Measurements from ENCODE around the gene BRIP1. TPM values are rescaled to one million over a fixed set of nuclear protein-coding genes. Genes with fewer than 3 reads are reported as not detected.
"Not testable (repeated sequence)": the region's sequence is repeated elsewhere in the genome, so short reads cannot be mapped to it uniquely, and the experiment has no call there.

BRIP1 gene
- total RNA-seq, 1 experiment from 2014 or later = 8.5 TPM

DNA sequence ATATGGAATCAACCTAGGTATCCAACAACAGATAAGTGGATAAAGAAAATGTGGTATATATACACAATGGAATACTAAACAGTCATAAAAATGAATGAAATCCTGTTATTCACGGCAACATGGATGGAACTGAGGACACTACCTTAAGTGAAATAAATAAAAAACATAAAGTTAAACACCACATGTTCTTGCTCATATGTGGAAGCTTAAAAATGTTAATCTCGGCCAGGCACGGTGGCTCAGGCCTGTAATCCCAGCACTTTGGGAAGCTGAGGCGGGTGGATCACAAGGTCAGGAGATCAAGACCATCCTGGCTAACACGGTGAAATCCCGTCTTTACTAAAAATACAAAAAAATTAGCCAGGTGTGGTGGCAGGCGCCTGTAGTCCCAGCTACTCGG, 144.1 kb downstream of the BRIP1 start:
- H3K9me2 ChIP-seq (replicated peaks; ENCODE audit: insufficient read depth, low read length); H4K20me1 ChIP-seq (ENCODE audit: insufficient read depth, low read depth, low read length); H3K9ac ChIP-seq (ENCODE audit: low read length); DNase-seq; H3K4me3 ChIP-seq (ENCODE audit: low read length); H2AFZ ChIP-seq (ENCODE audit: low read length); H3K4me2 ChIP-seq (ENCODE audit: low read depth, low read length, poor library complexity, severe bottlenecking); H3K79me2 ChIP-seq (ENCODE audit: low read length); H3K27me3 ChIP-seq (ENCODE audit: low read length); H3K27ac ChIP-seq (ENCODE audit: low read length); H3K4me1 ChIP-seq (ENCODE audit: low read length): not testable (repeated sequence)
- Histone ChIP-seq H3K36me3 (ENCODE audit: insufficient read depth, low read length) (peaks cover 27% of the 10 kb centered on the region), H3K9me3 (ENCODE audit: low read length) (peaks cover 16% of the 10 kb centered on the region)

DNA sequence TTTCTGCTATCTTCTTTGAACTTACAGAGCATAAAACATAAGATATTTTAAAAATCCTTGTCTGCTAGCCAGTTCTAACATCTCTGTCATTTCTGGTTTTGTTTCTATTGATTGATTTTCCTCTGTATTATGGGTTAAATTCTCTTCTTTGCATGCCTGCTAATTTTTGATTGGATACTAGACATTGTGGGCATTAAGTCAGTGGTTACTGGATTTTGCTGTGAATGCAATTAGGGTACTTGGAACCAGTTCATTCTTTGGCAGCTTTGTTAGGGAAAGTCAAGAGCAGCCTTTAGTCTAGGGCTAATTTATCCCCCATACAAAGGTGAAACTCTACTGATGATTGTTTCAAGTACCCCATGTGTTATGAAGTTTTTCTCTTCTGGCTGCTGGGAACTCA, 145.3 kb downstream of the BRIP1 start:
- Histone ChIP-seq H3K9me2 (replicated peaks; ENCODE audit: insufficient read depth, low read length) (no peaks in the 10 kb centered on the region), H2AFZ (ENCODE audit: low read length) (no peak overlapping the region), H3K27ac (ENCODE audit: low read length) (no peak overlapping the region), H3K4me3 (ENCODE audit: low read length) (no peak overlapping the region), H3K4me1 (ENCODE audit: low read length) (no peaks in the 10 kb centered on the region), H3K9me3 (ENCODE audit: low read length) (peaks cover 16% of the 10 kb centered on the region), H3K4me2 (ENCODE audit: low read depth, low read length, poor library complexity, severe bottlenecking) (no peak overlapping the region), H3K79me2 (ENCODE audit: low read length) (no peaks in the 10 kb centered on the region), H4K20me1 (ENCODE audit: insufficient read depth, low read depth, low read length) (no peaks in the 10 kb centered on the region), H3K36me3 (ENCODE audit: insufficient read depth, low read length) (peaks cover 24% of the 10 kb centered on the region), H3K9ac (ENCODE audit: low read length) (no peak overlapping the region), H3K27me3 (ENCODE audit: low read length) (no peaks in the 10 kb centered on the region)
- DNase-seq = no peak

DNA sequence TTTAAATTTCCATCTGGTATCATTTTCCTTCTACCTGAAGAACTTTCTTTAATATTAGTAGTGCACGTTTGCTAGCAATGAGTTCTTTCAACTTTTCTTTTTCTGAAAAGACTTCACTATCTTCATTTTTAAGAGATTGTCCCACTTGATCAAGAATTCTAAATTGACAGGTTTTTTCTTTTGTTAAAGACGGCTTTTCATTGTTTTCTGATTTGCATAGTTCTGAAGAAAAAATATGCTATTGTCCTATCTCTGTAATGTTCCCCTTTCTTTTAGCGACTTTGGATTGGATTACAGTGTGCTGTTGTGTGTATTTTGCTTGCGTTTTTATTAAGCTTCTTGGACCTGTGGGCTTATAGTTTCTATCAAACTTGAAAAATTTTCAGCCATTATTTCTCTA, 146.0 kb downstream of the BRIP1 start:
- no peaks in the 10 kb centered on the region for H4K20me1 ChIP-seq (ENCODE audit: insufficient read depth, low read depth, low read length)
- H3K9me2 ChIP-seq (replicated peaks; ENCODE audit: insufficient read depth, low read length) = no peaks in the 10 kb centered on the region
- DNase-seq = no peak
- no peaks in the 10 kb centered on the region for H3K27me3 ChIP-seq (ENCODE audit: low read length)
- H3K36me3 ChIP-seq (ENCODE audit: insufficient read depth, low read length) = peaks cover 24% of the 10 kb centered on the region
- H3K9ac ChIP-seq (ENCODE audit: low read length) = no peak overlapping the region
- no peaks in the 10 kb centered on the region for H3K79me2 ChIP-seq (ENCODE audit: low read length)
- peaks cover 16% of the 10 kb centered on the region for H3K9me3 ChIP-seq (ENCODE audit: low read length)
- H3K4me1 ChIP-seq (ENCODE audit: low read length) = no peaks in the 10 kb centered on the region
- H3K4me3 ChIP-seq (ENCODE audit: low read length) = no peak overlapping the region
- no peak overlapping the region for H3K4me2 ChIP-seq (ENCODE audit: low read depth, low read length, poor library complexity, severe bottlenecking)
- no peak overlapping the region for H2AFZ ChIP-seq (ENCODE audit: low read length)
- no peak overlapping the region for H3K27ac ChIP-seq (ENCODE audit: low read length)

DNA sequence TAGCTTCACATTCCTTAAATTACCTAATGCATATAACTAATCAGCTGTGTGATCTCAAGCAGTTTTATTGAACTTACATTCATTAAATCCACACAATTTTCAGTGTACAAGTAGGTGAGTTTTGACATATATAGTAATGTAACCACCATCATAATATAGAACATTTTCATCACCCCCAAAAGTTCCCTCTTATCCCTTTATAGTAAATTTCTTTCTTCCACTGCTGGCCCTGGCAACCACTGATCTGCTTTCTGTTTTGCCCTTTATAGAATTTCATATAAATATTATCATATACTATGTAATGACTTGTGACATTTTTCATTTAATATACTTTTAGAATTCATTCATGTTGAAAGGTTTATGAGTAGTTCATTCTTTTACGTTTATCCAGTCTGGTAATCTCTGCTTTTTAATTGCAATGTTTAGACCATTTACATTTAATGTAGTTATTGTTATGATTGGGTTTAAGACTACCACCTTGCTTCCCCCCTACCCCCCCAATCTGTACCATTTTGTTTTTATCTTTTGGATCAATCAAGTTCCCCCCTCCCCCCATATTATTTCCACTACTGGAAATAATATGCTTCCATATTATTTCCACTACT, 147.0 kb downstream of the BRIP1 start:
- no peak overlapping the region for H3K9ac ChIP-seq (ENCODE audit: low read length)
- H3K27me3 ChIP-seq (ENCODE audit: low read length) = no peaks in the 10 kb centered on the region
- no peak overlapping the region for H3K27ac ChIP-seq (ENCODE audit: low read length)
- H2AFZ ChIP-seq (ENCODE audit: low read length) = no peak overlapping the region
- H3K4me2 ChIP-seq (ENCODE audit: low read depth, low read length, poor library complexity, severe bottlenecking) = no peak overlapping the region
- H3K36me3 ChIP-seq (ENCODE audit: insufficient read depth, low read length) = peaks cover 21% of the 10 kb centered on the region
- H3K79me2 ChIP-seq (ENCODE audit: low read length) = no peaks in the 10 kb centered on the region
- peaks cover 16% of the 10 kb centered on the region for H3K9me3 ChIP-seq (ENCODE audit: low read length)
- no peaks in the 10 kb centered on the region for H4K20me1 ChIP-seq (ENCODE audit: insufficient read depth, low read depth, low read length)
- no peaks in the 10 kb centered on the region for H3K4me1 ChIP-seq (ENCODE audit: low read length)
- no peaks in the 10 kb centered on the region for H3K9me2 ChIP-seq (replicated peaks; ENCODE audit: insufficient read depth, low read length)
- no peak overlapping the region for H3K4me3 ChIP-seq (ENCODE audit: low read length)
- no peak for DNase-seq

DNA sequence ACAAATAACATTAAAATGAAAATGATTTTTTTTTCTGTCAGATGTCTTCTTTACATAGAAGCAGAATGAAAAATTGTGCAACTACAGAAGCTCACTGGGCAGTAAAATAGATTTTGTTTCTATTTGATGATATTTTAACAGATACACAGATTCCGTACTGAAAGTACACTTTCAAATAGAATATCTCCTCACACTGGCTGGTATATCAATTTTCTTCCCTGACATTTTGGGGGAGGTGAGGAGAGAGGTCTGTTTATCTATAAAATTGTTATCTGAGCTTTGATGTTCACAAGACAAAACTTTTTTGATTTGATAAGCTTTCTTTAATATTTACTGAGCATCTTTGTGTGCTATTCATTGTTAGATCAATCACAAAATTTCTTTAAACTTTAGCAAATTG, 148.0 kb downstream of the BRIP1 start:
- no peak for DNase-seq
- Histone ChIP-seq H3K27me3 (ENCODE audit: low read length) (no peaks in the 10 kb centered on the region), H3K9me2 (replicated peaks; ENCODE audit: insufficient read depth, low read length) (no peaks in the 10 kb centered on the region), H3K36me3 (ENCODE audit: insufficient read depth, low read length) (peaks cover 24% of the 10 kb centered on the region), H3K4me2 (ENCODE audit: low read depth, low read length, poor library complexity, severe bottlenecking) (no peak overlapping the region), H3K4me1 (ENCODE audit: low read length) (no peaks in the 10 kb centered on the region), H3K4me3 (ENCODE audit: low read length) (no peak overlapping the region), H3K27ac (ENCODE audit: low read length) (no peak overlapping the region), H3K79me2 (ENCODE audit: low read length) (no peaks in the 10 kb centered on the region), H3K9me3 (ENCODE audit: low read length) (peaks cover 16% of the 10 kb centered on the region), H4K20me1 (ENCODE audit: insufficient read depth, low read depth, low read length) (no peaks in the 10 kb centered on the region), H3K9ac (ENCODE audit: low read length) (no peak overlapping the region), H2AFZ (ENCODE audit: low read length) (no peak overlapping the region)

DNA sequence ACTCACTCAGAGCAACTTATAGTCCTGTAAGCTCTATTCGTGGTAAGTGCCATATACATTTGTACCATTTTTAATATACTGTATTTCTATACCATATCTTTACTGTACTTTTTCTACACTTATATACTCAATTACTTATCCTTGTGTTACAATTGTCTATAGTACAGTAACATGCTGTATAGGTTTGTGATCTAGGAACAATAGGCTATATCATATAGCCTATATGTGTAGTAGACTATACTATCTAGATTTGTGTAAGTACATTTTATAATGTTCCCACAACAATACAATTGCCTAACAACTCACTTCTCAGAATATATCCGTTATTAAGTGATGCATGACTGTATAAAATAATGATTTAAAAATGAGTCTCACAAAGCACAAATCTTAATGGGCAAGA, 149.0 kb downstream of the BRIP1 start:
- peaks cover 31% of the 10 kb centered on the region for H3K36me3 ChIP-seq (ENCODE audit: insufficient read depth, low read length)

DNA sequence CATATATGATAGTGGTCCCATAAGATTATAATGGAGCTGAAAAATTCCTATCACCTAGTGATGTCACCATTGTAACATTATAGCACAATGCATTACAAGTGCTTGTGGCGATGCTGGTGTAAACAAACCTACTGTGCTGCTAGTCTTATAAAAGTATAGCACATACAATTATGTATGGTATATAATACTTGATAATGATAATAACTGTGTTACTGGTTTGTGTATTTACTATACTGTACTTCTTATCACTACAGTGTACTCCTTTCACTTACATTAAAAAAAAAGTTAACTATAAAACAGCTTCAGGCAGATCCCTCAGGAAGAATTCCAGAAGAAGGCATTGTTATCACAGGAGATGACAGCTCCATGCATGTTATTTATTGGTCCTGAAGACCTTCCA, 150.3 kb downstream of the BRIP1 start:
- Histone ChIP-seq H4K20me1 (ENCODE audit: insufficient read depth, low read depth, low read length) (no peaks in the 10 kb centered on the region), H3K79me2 (ENCODE audit: low read length) (no peaks in the 10 kb centered on the region), H3K27ac (ENCODE audit: low read length) (no peak overlapping the region), H3K4me1 (ENCODE audit: low read length) (no peaks in the 10 kb centered on the region), H3K4me2 (ENCODE audit: low read depth, low read length, poor library complexity, severe bottlenecking) (no peak overlapping the region), H3K27me3 (ENCODE audit: low read length) (no peaks in the 10 kb centered on the region), H3K9me3 (ENCODE audit: low read length) (peaks cover 10% of the 10 kb centered on the region), H3K4me3 (ENCODE audit: low read length) (no peak overlapping the region), H3K9ac (ENCODE audit: low read length) (no peak overlapping the region), H2AFZ (ENCODE audit: low read length) (no peak overlapping the region), H3K36me3 (ENCODE audit: insufficient read depth, low read length) (peaks cover 43% of the 10 kb centered on the region), H3K9me2 (replicated peaks; ENCODE audit: insufficient read depth, low read length) (no peaks in the 10 kb centered on the region)
- DNase-seq = no peak

More for the DNA sequence above, 149.0 kb downstream of the BRIP1 start:
- Histone ChIP-seq H2AFZ (ENCODE audit: low read length) (no peak overlapping the region), H3K9ac (ENCODE audit: low read length) (no peak overlapping the region), H3K4me3 (ENCODE audit: low read length) (no peak overlapping the region), H3K27ac (ENCODE audit: low read length) (no peak overlapping the region), H3K4me1 (ENCODE audit: low read length) (no peaks in the 10 kb centered on the region), H3K79me2 (ENCODE audit: low read length) (no peaks in the 10 kb centered on the region), H3K9me2 (replicated peaks; ENCODE audit: insufficient read depth, low read length) (no peaks in the 10 kb centered on the region), H3K27me3 (ENCODE audit: low read length) (no peaks in the 10 kb centered on the region), H4K20me1 (ENCODE audit: insufficient read depth, low read depth, low read length) (no peaks in the 10 kb centered on the region), H3K4me2 (ENCODE audit: low read depth, low read length, poor library complexity, severe bottlenecking) (no peak overlapping the region), H3K9me3 (ENCODE audit: low read length) (peaks cover 16% of the 10 kb centered on the region)
- no peak for DNase-seq

DNA sequence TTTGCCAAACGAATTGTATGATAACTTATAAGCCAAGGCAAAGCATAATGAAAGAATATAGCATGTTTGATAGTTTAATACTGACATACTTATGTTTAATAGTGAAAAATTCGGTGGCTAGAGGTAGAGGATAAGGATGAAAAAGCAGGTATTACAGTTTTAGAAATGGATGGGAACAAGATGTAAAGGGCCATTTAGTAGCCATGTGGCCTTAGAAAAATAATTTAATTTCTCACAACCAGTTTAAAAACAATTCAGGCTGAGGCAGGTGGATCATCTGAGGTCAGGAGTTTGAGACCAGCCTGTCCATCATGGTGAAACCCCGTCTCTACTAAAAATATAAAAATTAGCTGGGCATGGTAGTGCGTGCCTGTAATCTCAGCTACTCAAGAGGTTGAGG, 152.8 kb downstream of the BRIP1 start:
- no peak overlapping the region for H3K4me3 ChIP-seq (ENCODE audit: low read length)
- no peaks in the 10 kb centered on the region for H3K27me3 ChIP-seq (ENCODE audit: low read length)
- H3K4me2 ChIP-seq (ENCODE audit: low read depth, low read length, poor library complexity, severe bottlenecking) = no peak overlapping the region
- H3K9ac ChIP-seq (ENCODE audit: low read length) = no peak overlapping the region
- H3K4me1 ChIP-seq (ENCODE audit: low read length) = no peaks in the 10 kb centered on the region
- H3K9me3 ChIP-seq (ENCODE audit: low read length) = no peaks in the 10 kb centered on the region
- no peaks in the 10 kb centered on the region for H4K20me1 ChIP-seq (ENCODE audit: insufficient read depth, low read depth, low read length)
- no peak overlapping the region for H2AFZ ChIP-seq (ENCODE audit: low read length)
- H3K9me2 ChIP-seq (replicated peaks; ENCODE audit: insufficient read depth, low read length) = no peaks in the 10 kb centered on the region
- DNase-seq = no peak
- H3K36me3 ChIP-seq (ENCODE audit: insufficient read depth, low read length) = peaks cover 35% of the 10 kb centered on the region
- no peak overlapping the region for H3K27ac ChIP-seq (ENCODE audit: low read length)
- H3K79me2 ChIP-seq (ENCODE audit: low read length) = no peaks in the 10 kb centered on the region

DNA sequence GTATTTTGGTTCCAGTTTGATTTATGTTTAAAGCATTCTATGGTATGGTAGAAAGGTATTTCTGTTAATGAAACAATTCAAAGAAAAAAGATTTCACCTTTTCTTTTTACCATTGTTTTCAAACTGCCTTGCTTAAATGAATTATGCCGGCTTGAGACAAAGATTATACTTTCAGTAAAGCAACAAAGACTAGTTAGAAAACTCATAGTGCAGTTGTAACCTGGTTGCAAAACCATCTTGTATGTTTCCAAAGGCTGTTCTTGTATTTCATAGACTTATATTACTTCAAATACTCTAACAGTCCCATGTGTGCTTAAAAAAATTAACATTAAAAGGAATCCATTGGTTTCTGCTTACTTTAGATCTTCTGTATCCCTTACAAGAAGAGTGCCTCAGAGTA, 153.8 kb downstream of the BRIP1 start:
- no peaks in the 10 kb centered on the region for H3K27me3 ChIP-seq (ENCODE audit: low read length)
- H3K27ac ChIP-seq (ENCODE audit: low read length) = no peak overlapping the region
- no peaks in the 10 kb centered on the region for H4K20me1 ChIP-seq (ENCODE audit: insufficient read depth, low read depth, low read length)
- DNase-seq = no peak
- peaks cover 31% of the 10 kb centered on the region for H3K36me3 ChIP-seq (ENCODE audit: insufficient read depth, low read length)
- no peak overlapping the region for H3K4me2 ChIP-seq (ENCODE audit: low read depth, low read length, poor library complexity, severe bottlenecking)
- H3K9me3 ChIP-seq (ENCODE audit: low read length) = no peaks in the 10 kb centered on the region
- no peak overlapping the region for H3K9ac ChIP-seq (ENCODE audit: low read length)
- no peaks in the 10 kb centered on the region for H3K9me2 ChIP-seq (replicated peaks; ENCODE audit: insufficient read depth, low read length)
- H3K4me1 ChIP-seq (ENCODE audit: low read length) = no peaks in the 10 kb centered on the region
- no peak overlapping the region for H3K4me3 ChIP-seq (ENCODE audit: low read length)
- no peak overlapping the region for H2AFZ ChIP-seq (ENCODE audit: low read length)
- H3K79me2 ChIP-seq (ENCODE audit: low read length) = no peaks in the 10 kb centered on the region

Data from Karpas-422 (cell line).